Thyroid gland (tissue), 4 donors: ENCODE results near the gene KLHL18. TPM values are rescaled to one million over a fixed set of nuclear protein-coding genes. Genes with fewer than 3 reads are reported as not detected.

Experiments
- DNase-seq, 2 donors: peaks; one replicate each; pipeline ENCODE4 v3.0.0-alpha.2; 2019
- H3K27ac ChIP-seq, 3 donors: fragments of 200-600 bp; sonication (generic); 1 replicate in 2 of 3; 2 replicates in 1 of 3; pipeline ENCODE4 v1.5.1; 2016 to 2019; ENCODE audit warnings: mild to moderate bottlenecking in 1 of 3, moderate library complexity in 1 of 3
- H3K27me3 ChIP-seq: fragments of 200-600 bp; sonication (generic); one replicate; pipeline ENCODE4 v1.5.1; 2019
- H3K36me3 ChIP-seq, 2 donors: fragments of 200-600 bp; sonication (generic); one replicate each; pipeline ENCODE4 v1.5.1; 2016 to 2019
- H3K4me1 ChIP-seq, 2 donors: fragments of 200-600 bp; sonication (generic); one replicate each; pipeline ENCODE4 v1.5.1; 2017 to 2019
- H3K4me3 ChIP-seq, 3 donors: fragments of 200-600 bp; sonication (generic); replicated peaks in 1 of 3; 1 replicate in 2 of 3; 2 replicates in 1 of 3; pipeline ENCODE4 v1.5.1; 2016; ENCODE audit warnings: mild to moderate bottlenecking in 1 of 3
- H3K9me3 ChIP-seq: fragments of 200-600 bp; sonication (generic); one replicate; pipeline ENCODE4 v1.5.1; 2017
- POLR2A ChIP-seq, 2 donors: fragments of 450-650 bp; IDR thresholded peaks; one replicate each; pipeline ENCODE4 v1.6.1; 2017; ENCODE audit warnings: antibody characterized with exemption in 2 of 2, mild to moderate bottlenecking in 2 of 2, moderate library complexity in 1 of 2
- WGBS, 2 donors: methylation state at CpG; one replicate each; pipeline ENCODE4 v1.1.5; 2017; 5-methylcytosine and 5-hydroxymethylcytosine counted together
- intact Hi-C: fragments of 100-400 bp; cut with DNase I; formaldehyde crosslinking; loops from one replicate; pipeline ENCODE4 v1.15.1; 2023
- total RNA-seq, 4 donors: library from RNA; depleted of rRNA; stranded (reverse); fragments of >200 nt; gene quantifications; one replicate each; pipeline ENCODE4 v1.2.3, GENCODE V29; 2016
- TF ChIP-seq, protein P1 (sequence below), 6 experiments: fragments of 200-600 bp in 3 of 6; fragments of 450-650 bp in 3 of 6; sonication (generic) in 3 of 6; IDR thresholded peaks; one replicate each; pipeline ENCODE4 v1.5.1; 2016 to 2019; ENCODE audit warnings: antibody characterized with exemption in 6 of 6, mild to moderate bottlenecking in 2 of 6, inconsistent platforms in 1 of 6, moderate library complexity in 1 of 6

KLHL18 gene
- total RNA-seq, 4 donors from 2014 or later, result 25.2 to 38.7 (median 30.6) TPM

DNA sequence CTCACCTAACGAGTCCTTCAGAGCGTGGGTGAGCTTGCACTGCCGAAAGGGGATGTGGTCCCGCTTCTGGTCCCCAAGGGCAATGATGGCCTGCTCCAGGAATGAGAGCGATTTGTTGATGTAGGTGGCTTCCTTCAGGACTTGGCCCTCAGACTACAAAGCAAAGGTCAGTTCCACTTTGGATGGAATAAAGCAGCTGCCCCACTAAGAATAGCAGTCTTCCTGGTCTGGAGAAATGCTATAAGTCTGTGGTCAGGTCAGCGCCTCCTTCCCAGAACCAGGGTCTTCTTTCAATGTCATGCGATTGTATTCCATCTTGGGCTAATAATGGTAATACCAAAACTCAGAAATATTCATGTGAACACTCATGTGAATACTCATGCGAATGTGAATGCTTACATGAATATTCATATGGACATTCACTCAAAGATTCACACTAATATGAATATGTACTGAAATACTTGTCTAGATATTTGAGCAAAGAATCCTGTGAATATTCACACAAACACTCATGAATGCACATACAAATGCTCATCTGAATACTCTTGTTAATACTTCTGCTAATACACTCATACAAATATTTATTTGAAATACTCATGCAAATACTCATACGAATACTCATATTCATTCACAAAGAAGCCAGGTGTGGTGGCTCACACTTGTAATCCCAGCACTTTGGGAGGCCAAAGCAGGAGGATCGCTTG, 16.9 kb upstream of the KLHL18 start:
- intact Hi-C loops, result no loop called here
- Histone ChIP-seq H3K4me1 (peaks cover 0 to 5% of the 10 kb centered on the region in 2 donors), H3K4me3 (no peak overlapping the region), H3K27me3 (no peaks in the 10 kb centered on the region), H3K36me3 (no peaks in the 10 kb centered on the region), H3K9me3 (no peaks in the 10 kb centered on the region), H3K27ac (no peak overlapping the region)
- DNase-seq, result no peak
- 95 to 98% methylated on average over 8 to 10 of the region's 10 CpGs for WGBS, 2 donors
- TF ChIP-seq, protein P1, sequence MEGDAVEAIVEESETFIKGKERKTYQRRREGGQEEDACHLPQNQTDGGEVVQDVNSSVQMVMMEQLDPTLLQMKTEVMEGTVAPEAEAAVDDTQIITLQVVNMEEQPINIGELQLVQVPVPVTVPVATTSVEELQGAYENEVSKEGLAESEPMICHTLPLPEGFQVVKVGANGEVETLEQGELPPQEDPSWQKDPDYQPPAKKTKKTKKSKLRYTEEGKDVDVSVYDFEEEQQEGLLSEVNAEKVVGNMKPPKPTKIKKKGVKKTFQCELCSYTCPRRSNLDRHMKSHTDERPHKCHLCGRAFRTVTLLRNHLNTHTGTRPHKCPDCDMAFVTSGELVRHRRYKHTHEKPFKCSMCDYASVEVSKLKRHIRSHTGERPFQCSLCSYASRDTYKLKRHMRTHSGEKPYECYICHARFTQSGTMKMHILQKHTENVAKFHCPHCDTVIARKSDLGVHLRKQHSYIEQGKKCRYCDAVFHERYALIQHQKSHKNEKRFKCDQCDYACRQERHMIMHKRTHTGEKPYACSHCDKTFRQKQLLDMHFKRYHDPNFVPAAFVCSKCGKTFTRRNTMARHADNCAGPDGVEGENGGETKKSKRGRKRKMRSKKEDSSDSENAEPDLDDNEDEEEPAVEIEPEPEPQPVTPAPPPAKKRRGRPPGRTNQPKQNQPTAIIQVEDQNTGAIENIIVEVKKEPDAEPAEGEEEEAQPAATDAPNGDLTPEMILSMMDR (IDR thresholded peaks at IDR 0.05), result no peak
- TF ChIP-seq POLR2A (IDR thresholded peaks at IDR 0.05), result no peak

DNA sequence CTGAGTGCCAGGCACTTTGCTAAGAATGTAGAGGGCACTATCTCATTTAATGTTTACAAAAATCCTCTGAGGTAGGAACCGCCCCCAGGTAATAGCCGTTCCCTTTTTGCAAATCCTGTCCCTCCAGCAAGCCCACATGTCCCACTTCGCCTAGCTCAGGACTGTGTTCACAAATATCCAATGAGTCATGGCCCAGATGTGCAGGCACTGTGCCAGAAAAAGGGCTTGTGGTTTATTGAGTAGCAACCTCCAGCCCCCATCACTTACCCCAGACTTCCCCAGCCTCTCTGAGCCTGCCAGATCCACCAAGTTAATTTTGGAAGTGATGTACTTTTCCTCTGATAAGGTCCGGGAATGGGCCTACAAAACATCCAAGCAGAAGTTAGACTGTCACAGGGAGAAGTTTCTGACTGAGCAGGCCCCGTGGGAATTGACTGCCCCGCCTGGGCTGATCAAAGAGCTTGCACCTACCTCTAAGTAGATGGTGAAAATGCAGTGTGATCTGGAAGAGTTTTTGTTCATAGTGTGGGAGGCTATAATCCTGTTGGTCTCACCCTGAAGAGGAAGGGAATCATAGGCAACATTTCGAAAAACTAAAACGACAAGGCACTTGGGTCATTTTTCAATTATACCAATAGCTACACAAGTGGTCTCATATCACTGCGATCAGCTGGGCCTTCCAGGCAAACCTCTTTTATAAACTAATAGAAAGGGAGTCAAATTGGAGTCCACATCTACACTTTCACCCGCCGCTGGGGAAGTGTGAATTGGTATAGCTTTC, 15.8 kb upstream of the KLHL18 start:
- Histone ChIP-seq H3K4me3 (no peak overlapping the region), H3K27ac (no peak overlapping the region), H3K9me3 (no peaks in the 10 kb centered on the region), H3K36me3 (no peaks in the 10 kb centered on the region), H3K4me1 (no peaks in the 10 kb centered on the region), H3K27me3 (no peaks in the 10 kb centered on the region)
- TF ChIP-seq, protein P1 (IDR thresholded peaks at IDR 0.05), result no peak
- no peak for TF ChIP-seq POLR2A (IDR thresholded peaks at IDR 0.05)
- WGBS, 2 donors, result 75 to 79% methylated on average over 11 of the region's 11 CpGs
- intact Hi-C loops, result no loop called here
- DNase-seq, result peak; percentile 16 to 33

DNA sequence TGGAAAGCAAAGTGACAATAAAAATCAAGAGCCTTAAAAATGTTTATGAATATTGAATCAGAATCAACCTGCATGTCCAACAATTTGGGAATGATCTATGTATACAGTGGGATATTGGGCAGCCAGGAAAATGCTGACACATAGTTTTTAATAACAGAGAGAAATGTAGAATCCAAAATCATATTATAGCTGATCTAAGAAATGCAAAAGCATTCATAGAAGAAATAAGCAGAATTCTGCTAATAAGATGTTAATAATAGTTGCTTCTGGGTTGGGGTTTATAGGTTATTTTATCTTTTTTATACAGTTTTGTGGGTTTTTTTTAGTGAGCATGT, 15.3 kb upstream of the KLHL18 start:
- Histone ChIP-seq H3K36me3 (no peaks in the 10 kb centered on the region), H3K4me3 (no peak overlapping the region), H3K27me3 (no peaks in the 10 kb centered on the region), H3K4me1 (no peaks in the 10 kb centered on the region), H3K27ac (no peak overlapping the region), H3K9me3 (no peaks in the 10 kb centered on the region)
- no peak for DNase-seq
- TF ChIP-seq, protein P1 (IDR thresholded peaks at IDR 0.05), result no peak
- intact Hi-C loops, result no loop called here

DNA sequence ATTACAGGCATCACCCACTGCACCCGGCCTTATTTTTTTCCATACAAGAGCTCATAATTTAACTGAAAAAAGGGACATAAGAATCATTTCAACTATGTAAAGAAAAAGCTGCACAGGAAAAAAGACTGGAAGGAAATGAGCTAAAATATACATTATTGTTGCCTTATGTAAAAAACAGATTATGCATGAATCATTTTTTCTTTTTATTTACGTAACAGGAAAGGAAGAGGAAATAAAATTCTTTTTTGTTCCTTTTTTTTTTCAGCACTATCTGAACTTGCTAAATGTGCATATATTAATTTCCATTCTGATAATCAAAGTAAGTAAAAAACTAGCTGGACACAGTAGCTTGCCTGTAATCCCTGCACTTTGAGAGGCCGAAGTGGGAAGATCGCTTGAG, 12.2 kb upstream of the KLHL18 start:
- Histone ChIP-seq H3K27me3 (no peaks in the 10 kb centered on the region), H3K27ac (no peak overlapping the region), H3K9me3 (no peaks in the 10 kb centered on the region), H3K36me3 (peaks cover 0 to 5% of the 10 kb centered on the region in 2 donors), H3K4me3 (no peak overlapping the region), H3K4me1 (no peaks in the 10 kb centered on the region)
- DNase-seq, result no peak
- 93 to 98% methylated on average over 4 of the region's 4 CpGs for WGBS, 2 donors
- intact Hi-C loops, result no loop called here
- no peak for TF ChIP-seq POLR2A (IDR thresholded peaks at IDR 0.05)
- TF ChIP-seq, protein P1 (IDR thresholded peaks at IDR 0.05), result no peak

DNA sequence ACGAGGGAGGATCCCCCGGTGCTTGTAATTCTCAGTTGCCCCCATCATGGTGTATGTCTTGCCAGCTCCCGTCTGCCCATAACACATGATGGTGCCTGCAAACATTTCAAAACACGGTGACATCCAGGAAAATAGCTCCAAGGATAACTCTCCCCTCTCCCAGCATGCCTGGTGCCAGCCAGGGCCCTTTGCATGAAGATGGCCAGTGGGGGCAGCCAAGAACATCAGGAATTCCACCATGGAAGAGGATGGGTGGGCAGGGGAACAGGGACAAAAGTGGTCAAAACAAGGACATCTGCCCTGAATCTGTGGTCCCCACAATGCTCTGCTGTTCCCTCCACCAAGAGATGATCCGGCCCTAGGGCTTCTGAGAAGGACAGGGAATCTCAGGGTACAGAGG, 9.2 kb upstream of the KLHL18 start:
- Histone ChIP-seq H3K4me3 (no peak overlapping the region), H3K27ac (no peak overlapping the region), H3K36me3 (peaks cover 0 to 5% of the 10 kb centered on the region in 2 donors), H3K9me3 (no peaks in the 10 kb centered on the region), H3K27me3 (no peaks in the 10 kb centered on the region), H3K4me1 (no peaks in the 10 kb centered on the region)
- intact Hi-C loops, result no loop called here
- WGBS, 2 donors, result 89 to 91% methylated on average over 3 to 5 of the region's 5 CpGs
- no peak for TF ChIP-seq POLR2A (IDR thresholded peaks at IDR 0.05)
- TF ChIP-seq, protein P1 (IDR thresholded peaks at IDR 0.05), result no peak
- DNase-seq, result no peak
